HT1080 (cell line): ENCODE results near the gene NDUFS7. TPM values are rescaled to one million over a fixed set of nuclear protein-coding genes. Genes with fewer than 3 reads are reported as not detected.
"Not testable (repeated sequence)": the region's sequence is repeated elsewhere in the genome, so short reads cannot be mapped to it uniquely, and the experiment has no call there.

Experiments
- DNase-seq: peaks from one replicate; pipeline ENCODE4 v3.0.0-alpha.2; 2015; ENCODE audit warnings: low read depth
- total RNA-seq: library from RNA; depleted of rRNA; stranded (reverse); fragments of >200 nt; shearing (Covaris generic); gene quantifications from 2 replicates; pipeline ENCODE4 v1.2.3, GENCODE V29; 2014

The NDUFS7 gene
- total RNA-seq, 1 experiment from 2014 or later: 101 TPM

GRCh38 chr19:1429750-1430149 is 46.0 kb downstream of the NDUFS7 start:
- no peak for DNase-seq

DNA sequence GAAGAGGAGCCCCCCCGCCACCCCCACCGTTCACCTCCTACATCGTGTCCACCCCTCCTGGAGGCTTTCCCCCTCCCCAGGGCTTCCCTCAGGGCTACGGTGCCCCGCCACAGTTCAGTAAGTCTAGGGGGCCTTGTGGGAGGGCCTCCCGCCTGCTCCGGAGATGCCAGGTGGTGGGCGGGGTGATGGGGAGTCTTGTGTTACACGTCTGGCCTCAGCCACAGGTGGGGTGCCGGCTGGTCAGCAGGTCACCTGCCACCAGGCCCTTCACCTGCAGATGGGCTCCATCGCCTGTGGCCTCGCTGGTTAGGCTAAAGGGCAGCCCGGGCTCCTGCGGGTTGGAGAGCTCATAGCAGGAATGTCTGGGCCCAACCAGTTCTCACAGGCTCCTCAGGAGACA is 46.5 kb downstream of the NDUFS7 start:
- DNase-seq: no peak

DNA sequence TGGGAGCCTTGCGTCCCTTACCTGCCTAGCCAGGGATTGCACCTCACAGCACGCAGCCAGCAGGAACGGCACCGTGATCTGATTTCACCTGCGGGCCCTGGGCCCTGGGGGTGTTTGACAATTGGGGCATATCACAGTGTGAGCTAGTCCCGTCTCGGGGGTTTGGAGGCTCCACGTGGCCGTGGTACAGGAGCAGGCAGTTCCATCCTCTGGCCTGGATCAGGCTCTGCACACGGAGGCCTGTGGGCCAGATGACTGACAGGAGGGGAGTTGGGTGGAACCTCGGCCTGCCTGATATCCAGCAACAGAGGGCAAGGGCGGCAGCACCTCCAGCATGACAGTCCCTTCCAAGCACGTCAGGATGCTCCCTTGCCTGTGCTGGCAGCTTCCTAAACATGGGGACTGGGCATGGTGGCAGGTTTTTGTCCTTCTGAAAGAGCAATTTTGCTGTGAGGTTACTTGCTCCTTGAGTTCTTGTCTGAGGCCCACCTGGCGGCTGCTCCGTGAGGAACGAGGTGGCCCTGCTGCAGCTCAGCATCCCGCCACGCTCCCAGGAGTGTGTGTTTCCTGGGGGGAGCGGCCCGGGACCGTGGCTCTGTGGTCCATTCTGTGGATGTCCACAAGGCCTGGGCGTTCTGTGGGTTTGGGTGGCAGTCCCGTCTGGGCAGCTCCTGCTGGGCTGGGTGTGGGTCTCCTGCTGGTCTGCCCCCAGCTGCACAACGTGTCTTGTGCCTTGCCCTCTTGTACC is 48.2 kb downstream of the NDUFS7 start:
- no peak for DNase-seq

DNA sequence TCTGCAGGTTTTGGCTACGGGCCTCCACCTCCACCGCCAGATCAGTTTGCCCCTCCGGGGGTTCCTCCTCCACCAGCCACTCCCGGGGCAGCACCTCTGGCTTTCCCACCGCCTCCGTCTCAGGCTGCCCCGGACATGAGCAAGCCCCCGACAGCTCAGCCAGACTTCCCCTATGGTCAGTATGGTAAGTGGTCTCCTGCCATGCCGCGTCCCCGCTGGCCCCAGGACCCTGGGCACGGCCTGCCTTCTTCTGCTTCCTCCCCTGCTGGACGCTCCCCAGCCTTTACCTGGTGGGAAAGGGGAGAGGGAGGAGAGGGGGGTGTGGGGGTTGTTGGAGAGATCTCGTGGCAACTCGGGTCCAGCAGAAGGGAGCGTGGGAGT is 48.8 kb downstream of the NDUFS7 start:
- no peak for DNase-seq

- no peak for DNase-seq
Measured at GRCh38 chr19:1433119-1434039, 49.7 kb downstream of the NDUFS7 start.

DNA sequence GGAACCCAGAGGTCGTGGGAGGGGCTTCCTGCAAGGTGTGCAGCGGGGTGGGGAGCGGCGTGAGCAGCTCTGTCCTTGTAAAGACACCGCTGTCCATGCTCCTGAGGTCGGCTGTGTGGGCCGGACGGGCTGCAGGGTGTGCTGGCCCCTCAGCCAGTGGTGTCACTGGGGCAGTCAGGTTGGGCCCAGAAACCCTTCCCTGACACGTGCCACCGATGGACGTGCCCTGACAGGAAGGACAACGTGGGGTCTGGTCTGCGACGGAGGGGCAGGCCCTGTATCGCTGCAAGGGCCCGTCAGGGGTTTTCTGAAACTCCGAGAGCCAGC is 50.3 kb downstream of the NDUFS7 start:
- DNase-seq: no peak

- no peak for DNase-seq
Measured at GRCh38 chr19:1434577-1435060, 50.9 kb downstream of the NDUFS7 start.

- no peak for DNase-seq
Measured at GRCh38 chr19:1435378-1435989, 51.8 kb downstream of the NDUFS7 start.

GRCh38 chr19:1437609-1438008 is 53.9 kb downstream of the NDUFS7 start:
- no peak for DNase-seq

DNA sequence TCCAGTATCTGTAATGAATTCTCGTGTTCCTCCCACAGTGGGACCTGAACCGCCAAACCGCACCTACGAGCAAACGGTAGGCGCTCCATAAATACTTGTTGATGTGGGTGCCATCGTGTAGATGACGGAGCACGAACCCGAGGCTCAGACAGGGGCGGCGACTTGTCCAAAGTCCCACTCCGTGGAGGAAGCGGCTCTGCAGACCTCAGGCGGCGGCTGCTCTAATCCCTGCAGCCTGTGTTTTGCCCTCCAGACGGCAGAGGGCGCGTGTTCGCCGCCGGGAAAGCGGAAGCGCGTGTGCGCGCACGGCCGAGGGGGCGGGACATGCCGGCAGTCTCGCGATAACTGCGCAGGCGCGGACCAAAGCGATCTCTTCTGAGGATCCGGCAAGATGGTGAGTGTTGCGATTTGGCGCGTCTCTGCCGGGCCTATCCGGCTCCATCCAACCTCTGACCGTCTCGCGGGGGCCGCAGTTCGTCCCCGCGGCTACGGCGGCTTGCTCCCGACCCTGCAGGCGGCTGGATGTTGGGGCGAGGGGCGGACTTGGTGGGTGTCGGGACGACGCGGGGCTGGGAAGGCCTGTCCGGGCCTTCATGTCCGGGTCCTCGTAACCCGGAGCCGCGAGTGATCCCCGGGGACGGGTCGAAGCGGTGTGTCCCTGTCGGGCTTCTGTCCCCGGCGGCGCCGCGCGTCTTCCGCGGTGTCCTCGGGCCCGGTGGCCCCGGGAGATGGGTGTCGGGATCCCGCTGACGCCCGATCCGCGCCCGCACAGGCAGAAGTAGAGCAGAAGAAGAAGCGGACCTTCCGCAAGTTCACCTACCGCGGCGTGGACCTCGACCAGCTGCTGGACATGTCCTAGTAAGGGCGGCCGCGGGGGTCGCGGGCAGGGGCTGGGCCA is 54.6 kb downstream of the NDUFS7 start, which contains the start of gene RPS15:
RPS15 (plus strand) TSS at position 362 of the 898 bp plus-strand sequence; CDS start at position 392, 30 bp downstream.
- peak; percentile 89 for DNase-seq

- DNase-seq: no peak
Measured at GRCh38 chr19:1438933-1439354, 55.2 kb downstream of the NDUFS7 start.

- DNase-seq: not testable (repeated sequence)
Measured at GRCh38 chr19:1439525-1440417, 56.1 kb downstream of the NDUFS7 start.

GRCh38 chr19:1440418-1440801 is 56.7 kb downstream of the NDUFS7 start:
- no peak for DNase-seq

DNA sequence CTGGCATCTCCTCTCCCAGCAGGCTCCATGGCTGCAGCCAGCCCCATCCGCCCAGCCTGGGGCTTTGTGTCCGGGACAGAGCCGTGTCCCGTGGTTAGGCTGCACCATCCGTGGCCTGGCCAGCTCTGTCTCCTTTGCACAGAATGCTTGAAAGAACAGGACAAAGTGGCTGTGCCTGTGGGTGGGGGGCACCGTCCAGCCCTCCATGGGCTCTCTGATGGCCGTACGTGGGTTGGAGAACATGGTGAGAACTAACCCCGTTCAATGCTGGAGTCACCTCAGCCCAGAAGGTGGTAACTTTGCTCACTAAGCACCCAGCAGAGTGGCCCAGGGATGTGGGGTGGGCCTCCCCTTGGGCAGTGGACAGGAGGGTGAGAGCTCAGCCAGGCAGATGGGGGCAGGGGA is 57.3 kb downstream of the NDUFS7 start:
- no peak for DNase-seq

GRCh38 chr19:1441677-1442438 is 58.2 kb downstream of the NDUFS7 start:
- no peak for DNase-seq
